ENCODE data around the gene KRI1. TPM values are rescaled to one million over a fixed set of nuclear protein-coding genes. Genes with fewer than 3 reads are reported as not detected.

Gene KRI1
- total and polyA plus RNA-seq, 2 experiments from 2014 or later = 23.8 to 43.2 TPM

DNA sequence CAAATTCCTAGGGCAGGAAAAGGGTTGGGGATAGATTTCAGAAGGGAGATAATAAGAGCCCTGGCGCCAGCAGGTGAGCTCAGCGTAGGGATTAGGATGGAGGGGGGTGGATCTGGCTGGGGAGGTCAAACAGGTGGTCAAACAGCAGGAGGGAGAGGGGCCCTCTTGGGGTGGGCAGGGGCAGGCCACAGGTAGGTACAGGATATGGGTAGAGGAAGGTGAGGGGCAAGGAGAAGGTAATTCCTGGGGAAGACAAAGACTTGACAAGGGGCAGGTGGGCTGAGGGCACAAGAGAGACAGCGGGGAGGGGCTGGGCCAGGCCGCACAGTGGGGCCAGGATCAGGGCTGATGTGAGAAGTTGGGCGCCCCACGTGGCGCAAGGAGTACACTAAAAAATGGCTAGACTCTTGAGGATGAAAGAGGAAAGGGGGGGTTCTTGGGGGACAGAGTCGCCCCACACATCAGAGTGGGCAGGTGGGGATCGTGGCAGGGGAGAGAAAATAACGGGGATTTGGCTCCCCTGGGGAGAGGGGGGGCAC is 713 bp downstream of the KRI1 start:
- Histone ChIP-seq H3K27ac (ENCODE audit: low read depth) (peak overlapping the region; percentile 87), H4K20me1 (replicated peaks; ENCODE audit: insufficient read depth) (peaks cover 5% of the 10 kb centered on the region), H3K4me2 (peak overlapping the region; percentile 93), H3K4me3 (peak overlapping the region; percentile 92), H3K27me3 (ENCODE audit: insufficient read depth) (no peaks in the 10 kb centered on the region), H3F3A (replicated peaks; ENCODE audit: low read depth) (peaks cover 29% of the 10 kb centered on the region), H3K79me2 (replicated peaks; ENCODE audit: insufficient read depth) (peaks cover 12% of the 10 kb centered on the region), H3K4me1 (ENCODE audit: insufficient read depth) (peaks cover 23% of the 10 kb centered on the region), H3K9me2 (ENCODE audit: insufficient read depth) (no peaks in the 10 kb centered on the region), H2AFZ (peak overlapping the region; percentile 91), H3K36me3 (ENCODE audit: insufficient read depth) (0 out of 2 replicates have a peak, but pooled peaks cover 11% of the 10 kb centered on the region)
- Mint-ChIP-seq H3K36me3 (ENCODE audit: low read depth) (peaks cover 42% of the 10 kb centered on the region), H3K27me3 (ENCODE audit: insufficient read depth, low read depth, poor library complexity) (peaks cover 27% of the 10 kb centered on the region), H3K4me3 (peak overlapping the region; percentile 94), H3K27ac (peak overlapping the region; percentile 94), H3K4me1 (peaks cover 31% of the 10 kb centered on the region), H3K9me3 (peaks cover 2% of the 10 kb centered on the region; the same call in 2 of the 3 replicates)
- ATAC-seq (peak; percentile 29), DNase-seq (ENCODE audit: low spot score) (peak; percentile 75)
- no peak for TF ChIP-seq NANOG (IDR thresholded peaks at IDR 0.05; ENCODE audit: borderline replicate concordance)
- TF ChIP-seq, protein P1, sequence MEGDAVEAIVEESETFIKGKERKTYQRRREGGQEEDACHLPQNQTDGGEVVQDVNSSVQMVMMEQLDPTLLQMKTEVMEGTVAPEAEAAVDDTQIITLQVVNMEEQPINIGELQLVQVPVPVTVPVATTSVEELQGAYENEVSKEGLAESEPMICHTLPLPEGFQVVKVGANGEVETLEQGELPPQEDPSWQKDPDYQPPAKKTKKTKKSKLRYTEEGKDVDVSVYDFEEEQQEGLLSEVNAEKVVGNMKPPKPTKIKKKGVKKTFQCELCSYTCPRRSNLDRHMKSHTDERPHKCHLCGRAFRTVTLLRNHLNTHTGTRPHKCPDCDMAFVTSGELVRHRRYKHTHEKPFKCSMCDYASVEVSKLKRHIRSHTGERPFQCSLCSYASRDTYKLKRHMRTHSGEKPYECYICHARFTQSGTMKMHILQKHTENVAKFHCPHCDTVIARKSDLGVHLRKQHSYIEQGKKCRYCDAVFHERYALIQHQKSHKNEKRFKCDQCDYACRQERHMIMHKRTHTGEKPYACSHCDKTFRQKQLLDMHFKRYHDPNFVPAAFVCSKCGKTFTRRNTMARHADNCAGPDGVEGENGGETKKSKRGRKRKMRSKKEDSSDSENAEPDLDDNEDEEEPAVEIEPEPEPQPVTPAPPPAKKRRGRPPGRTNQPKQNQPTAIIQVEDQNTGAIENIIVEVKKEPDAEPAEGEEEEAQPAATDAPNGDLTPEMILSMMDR (conservative IDR thresholded peaks at IDR 0.05; ENCODE audit: low read depth in 2 of 2) = peak; percentile 24 to 40; a peak in 3 of 4 replicates

DNA sequence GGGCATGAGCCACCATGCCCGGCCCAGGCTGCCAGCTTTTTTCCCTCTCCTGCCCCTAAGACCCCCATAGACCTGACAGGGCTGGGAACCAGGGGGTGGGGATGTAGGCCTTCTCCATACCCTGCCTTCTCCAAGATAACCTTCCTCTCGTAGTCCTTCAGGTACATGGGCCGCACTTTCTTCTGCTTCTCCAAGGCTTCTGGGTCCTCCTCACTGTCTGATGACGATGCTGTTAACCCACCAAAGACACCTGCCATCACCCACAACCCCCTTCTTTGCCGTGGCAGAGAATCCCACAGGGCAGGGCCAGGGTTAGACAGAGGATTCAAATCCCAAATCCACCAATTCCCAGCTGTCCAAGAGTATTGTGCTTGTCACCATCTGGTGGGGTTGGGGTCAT is 3.2 kb downstream of the KRI1 start:
- TF ChIP-seq, protein P2, sequence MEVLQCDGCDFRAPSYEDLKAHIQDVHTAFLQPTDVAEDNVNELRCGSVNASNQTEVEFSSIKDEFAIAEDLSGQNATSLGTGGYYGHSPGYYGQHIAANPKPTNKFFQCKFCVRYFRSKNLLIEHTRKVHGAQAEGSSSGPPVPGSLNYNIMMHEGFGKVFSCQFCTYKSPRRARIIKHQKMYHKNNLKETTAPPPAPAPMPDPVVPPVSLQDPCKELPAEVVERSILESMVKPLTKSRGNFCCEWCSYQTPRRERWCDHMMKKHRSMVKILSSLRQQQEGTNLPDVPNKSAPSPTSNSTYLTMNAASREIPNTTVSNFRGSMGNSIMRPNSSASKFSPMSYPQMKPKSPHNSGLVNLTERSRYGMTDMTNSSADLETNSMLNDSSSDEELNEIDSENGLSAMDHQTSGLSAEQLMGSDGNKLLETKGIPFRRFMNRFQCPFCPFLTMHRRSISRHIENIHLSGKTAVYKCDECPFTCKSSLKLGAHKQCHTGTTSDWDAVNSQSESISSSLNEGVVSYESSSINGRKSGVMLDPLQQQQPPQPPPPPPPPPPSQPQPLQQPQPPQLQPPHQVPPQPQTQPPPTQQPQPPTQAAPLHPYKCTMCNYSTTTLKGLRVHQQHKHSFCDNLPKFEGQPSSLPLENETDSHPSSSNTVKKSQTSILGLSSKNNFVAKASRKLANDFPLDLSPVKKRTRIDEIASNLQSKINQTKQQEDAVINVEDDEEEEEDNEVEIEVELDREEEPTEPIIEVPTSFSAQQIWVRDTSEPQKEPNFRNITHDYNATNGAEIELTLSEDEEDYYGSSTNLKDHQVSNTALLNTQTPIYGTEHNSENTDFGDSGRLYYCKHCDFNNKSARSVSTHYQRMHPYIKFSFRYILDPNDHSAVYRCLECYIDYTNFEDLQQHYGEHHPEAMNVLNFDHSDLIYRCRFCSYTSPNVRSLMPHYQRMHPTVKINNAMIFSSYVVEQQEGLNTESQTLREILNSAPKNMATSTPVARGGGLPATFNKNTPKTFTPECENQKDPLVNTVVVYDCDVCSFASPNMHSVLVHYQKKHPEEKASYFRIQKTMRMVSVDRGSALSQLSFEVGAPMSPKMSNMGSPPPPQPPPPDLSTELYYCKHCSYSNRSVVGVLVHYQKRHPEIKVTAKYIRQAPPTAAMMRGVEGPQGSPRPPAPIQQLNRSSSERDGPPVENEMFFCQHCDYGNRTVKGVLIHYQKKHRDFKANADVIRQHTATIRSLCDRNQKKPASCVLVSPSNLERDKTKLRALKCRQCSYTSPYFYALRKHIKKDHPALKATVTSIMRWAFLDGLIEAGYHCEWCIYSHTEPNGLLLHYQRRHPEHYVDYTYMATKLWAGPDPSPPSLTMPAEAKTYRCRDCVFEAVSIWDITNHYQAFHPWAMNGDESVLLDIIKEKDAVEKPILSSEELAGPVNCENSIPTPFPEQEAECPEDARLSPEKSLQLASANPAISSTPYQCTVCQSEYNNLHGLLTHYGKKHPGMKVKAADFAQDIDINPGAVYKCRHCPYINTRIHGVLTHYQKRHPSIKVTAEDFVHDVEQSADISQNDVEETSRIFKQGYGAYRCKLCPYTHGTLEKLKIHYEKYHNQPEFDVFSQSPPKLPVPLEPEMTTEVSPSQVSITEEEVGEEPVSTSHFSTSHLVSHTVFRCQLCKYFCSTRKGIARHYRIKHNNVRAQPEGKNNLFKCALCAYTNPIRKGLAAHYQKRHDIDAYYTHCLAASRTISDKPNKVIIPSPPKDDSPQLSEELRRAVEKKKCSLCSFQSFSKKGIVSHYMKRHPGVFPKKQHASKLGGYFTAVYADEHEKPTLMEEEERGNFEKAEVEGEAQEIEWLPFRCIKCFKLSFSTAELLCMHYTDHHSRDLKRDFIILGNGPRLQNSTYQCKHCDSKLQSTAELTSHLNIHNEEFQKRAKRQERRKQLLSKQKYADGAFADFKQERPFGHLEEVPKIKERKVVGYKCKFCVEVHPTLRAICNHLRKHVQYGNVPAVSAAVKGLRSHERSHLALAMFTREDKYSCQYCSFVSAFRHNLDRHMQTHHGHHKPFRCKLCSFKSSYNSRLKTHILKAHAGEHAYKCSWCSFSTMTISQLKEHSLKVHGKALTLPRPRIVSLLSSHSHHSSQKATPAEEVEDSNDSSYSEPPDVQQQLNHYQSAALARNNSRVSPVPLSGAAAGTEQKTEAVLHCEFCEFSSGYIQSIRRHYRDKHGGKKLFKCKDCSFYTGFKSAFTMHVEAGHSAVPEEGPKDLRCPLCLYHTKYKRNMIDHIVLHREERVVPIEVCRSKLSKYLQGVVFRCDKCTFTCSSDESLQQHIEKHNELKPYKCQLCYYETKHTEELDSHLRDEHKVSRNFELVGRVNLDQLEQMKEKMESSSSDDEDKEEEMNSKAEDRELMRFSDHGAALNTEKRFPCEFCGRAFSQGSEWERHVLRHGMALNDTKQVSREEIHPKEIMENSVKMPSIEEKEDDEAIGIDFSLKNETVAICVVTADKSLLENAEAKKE (CRISPR knock-in tag; IDR thresholded peaks at IDR 0.05) = no peak
- TF ChIP-seq ZNF114 (CRISPR knock-in tag; IDR thresholded peaks at IDR 0.05) (no peak), JUNB (IDR thresholded peaks at IDR 0.05; ENCODE audit: unreplicated experiment) (no peak), CREB1 (CRISPR knock-in tag; IDR thresholded peaks at IDR 0.05; ENCODE audit: low read depth) (no peak), NANOG (IDR thresholded peaks at IDR 0.05; ENCODE audit: borderline replicate concordance) (no peak), EZH2phosphoT487 (IDR thresholded peaks at IDR 0.05; ENCODE audit: unreplicated experiment) (no peak), EZH2 (IDR thresholded peaks at IDR 0.05; ENCODE audit: low read depth, unreplicated experiment) (no peak), STAT1 (IDR thresholded peaks at IDR 0.05; ENCODE audit: unreplicated experiment) (no peak), ZNF331 (CRISPR knock-in tag; IDR thresholded peaks at IDR 0.05; ENCODE audit: low read depth) (no peak), POLR2AphosphoS5 (IDR thresholded peaks at IDR 0.05; ENCODE audit: low read depth) (no peak)
- TF ChIP-seq, protein P1 (conservative IDR thresholded peaks at IDR 0.05; ENCODE audit: low read depth in 2 of 2) = no peak
- Histone ChIP-seq H3K9me2 (ENCODE audit: insufficient read depth) (no peaks in the 10 kb centered on the region), H3K27ac (ENCODE audit: low read depth) (no peak overlapping the region), H3K27me3 (ENCODE audit: insufficient read depth) (no peaks in the 10 kb centered on the region), H2AFZ (no peak overlapping the region), H3F3A (replicated peaks; ENCODE audit: low read depth) (peaks cover 14% of the 10 kb centered on the region), H3K36me3 (ENCODE audit: insufficient read depth) (0 out of 2 replicates have a peak, but pooled peaks cover 20% of the 10 kb centered on the region), H3K4me2 (no peak overlapping the region), H3K4me3 (no peak overlapping the region), H3K79me2 (replicated peaks; ENCODE audit: insufficient read depth) (peaks cover 12% of the 10 kb centered on the region), H3K4me1 (ENCODE audit: insufficient read depth) (peaks cover 18% of the 10 kb centered on the region), H4K20me1 (replicated peaks; ENCODE audit: insufficient read depth) (peaks cover 5% of the 10 kb centered on the region)
- DNase-seq (ENCODE audit: low spot score) (no peak), ATAC-seq (no peak)
- Mint-ChIP-seq H3K9me3 (no peaks in the 10 kb centered on the region; the same call in 2 of the 3 replicates), H3K36me3 (ENCODE audit: low read depth) (peaks cover 59% of the 10 kb centered on the region), H3K4me3 (no peak overlapping the region), H3K27ac (no peak overlapping the region), H3K27me3 (ENCODE audit: insufficient read depth, low read depth, poor library complexity) (peaks cover 22% of the 10 kb centered on the region), H3K4me1 (peaks cover 24% of the 10 kb centered on the region)

All from GM23338 (cell line).